ENCODE measurements around the gene TMCC1.
A peak's percentile ranks its signal among the peaks of the same experiment; 100 is the strongest.
"Not testable (repeated sequence)": the region's sequence is repeated elsewhere in the genome, so short reads cannot be mapped to it uniquely, and the experiment has no call there.

Gene TMCC1

GRCh38 chr3:129640985-129641384 is 252.5 kb downstream of the TMCC1 start:
- DNase-seq: not testable (repeated sequence)

DNA sequence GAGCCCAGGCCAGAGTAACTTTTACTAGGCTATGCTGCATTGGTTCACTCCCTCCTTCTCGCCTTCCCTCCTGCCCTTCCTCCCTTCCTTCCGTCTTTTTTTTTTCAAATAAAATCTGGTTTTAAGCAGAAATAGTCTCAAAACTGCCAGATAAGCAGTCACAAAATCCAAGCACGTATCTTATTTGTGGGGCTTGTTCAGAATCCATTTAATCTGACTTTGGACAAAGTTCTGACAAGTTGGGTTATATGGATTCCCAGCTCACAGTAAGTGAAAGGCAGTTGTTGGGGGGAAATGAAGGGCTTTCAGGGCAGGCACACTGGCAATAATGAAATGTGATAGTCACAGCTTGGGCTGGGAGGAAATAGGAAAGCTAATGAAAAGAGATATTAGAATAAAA is 255.0 kb downstream of the TMCC1 start:
- DNase-seq: no peak

DNA sequence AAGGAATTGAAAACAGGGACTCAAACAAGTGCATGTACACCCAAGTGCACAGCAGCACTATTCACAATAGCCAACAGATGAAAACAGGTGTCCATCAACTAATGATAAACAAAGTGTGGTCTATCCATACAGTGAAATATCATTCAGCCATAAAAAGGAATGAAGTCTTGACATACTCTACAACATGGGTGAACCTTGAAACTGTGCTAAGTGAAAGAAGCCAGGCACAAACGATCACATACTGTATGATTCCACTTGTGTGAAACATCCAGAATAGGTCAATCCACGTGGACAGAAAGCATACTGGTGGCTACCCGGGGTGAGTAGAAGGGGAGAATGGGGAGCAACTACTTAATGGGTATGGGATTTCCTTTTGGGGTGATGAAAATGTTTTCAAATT is 257.4 kb downstream of the TMCC1 start:
- DNase-seq: no peak

GRCh38 chr3:129635656-129636055 is 257.9 kb downstream of the TMCC1 start:
- no peak for DNase-seq

DNA sequence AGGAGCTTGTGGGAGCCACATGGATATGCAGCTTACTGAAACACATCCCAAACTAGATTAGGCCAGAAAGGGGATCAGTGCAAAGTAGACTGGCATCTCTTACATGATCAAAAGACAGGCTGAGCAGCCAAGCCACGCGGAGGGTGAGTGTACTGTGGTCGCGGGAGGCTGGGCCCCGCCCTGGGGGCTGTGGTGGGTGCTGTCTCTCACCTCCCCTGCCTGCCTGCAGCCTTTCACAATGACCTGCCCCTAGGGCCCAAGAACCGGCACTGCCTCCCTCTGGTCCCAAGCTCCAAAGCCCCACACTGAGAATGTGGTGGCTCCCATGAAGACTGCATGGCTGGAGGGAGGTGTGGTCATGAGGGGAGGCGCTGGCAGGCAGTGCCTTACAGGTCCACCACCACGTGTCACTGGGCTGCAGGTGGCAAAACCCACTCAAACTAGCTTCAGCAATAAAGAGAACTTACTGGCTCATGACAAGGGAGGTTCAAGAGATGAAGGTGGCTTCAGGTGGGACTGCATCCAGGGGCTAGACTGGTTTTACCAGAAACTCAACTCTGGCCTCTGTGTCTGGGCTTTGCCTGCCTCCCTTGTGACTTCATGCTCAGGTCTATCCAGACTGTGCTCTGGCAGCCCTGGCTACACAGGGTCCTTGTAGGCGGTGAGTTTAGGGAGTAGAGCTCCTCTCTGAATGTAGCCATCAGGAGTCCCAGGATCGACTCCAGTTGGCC is 259.6 kb downstream of the TMCC1 start:
- no peak for DNase-seq

- no peak for DNase-seq
Measured at GRCh38 chr3:129632977-129633376, 260.5 kb downstream of the TMCC1 start.

- DNase-seq: no peak
Measured at GRCh38 chr3:129632556-129632955, 261.0 kb downstream of the TMCC1 start.

GRCh38 chr3:129632056-129632455 is 261.5 kb downstream of the TMCC1 start:
- DNase-seq: no peak

- DNase-seq: no peak
Measured at GRCh38 chr3:129629011-129629410, 264.5 kb downstream of the TMCC1 start.

DNA sequence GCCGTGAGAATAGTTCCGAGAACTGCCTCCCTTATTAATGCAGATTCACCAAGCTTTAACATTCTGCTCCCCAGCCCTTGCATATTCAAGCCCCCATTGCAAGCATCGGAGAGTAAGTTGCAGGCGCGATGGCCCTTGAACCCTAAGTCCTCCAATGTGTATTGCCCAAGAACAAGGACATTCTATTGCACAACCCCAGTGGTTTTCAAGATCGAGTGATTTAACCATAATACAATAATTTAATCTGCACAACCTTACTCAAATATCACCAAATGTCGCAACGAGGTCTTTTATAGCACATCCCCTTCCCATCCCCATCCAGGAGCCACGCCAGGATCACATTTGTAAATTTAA is 265.4 kb downstream of the TMCC1 start:
- DNase-seq: no peak

- DNase-seq: peak; percentile 49
Measured at GRCh38 chr3:129627350-129628168, 266.0 kb downstream of the TMCC1 start.

- no peak for DNase-seq
Measured at GRCh38 chr3:129626744-129627349, 266.7 kb downstream of the TMCC1 start.

- no peak for DNase-seq
Measured at GRCh38 chr3:129625072-129625874, 268.2 kb downstream of the TMCC1 start.

- no peak for DNase-seq
Measured at GRCh38 chr3:129624347-129625071, 269.0 kb downstream of the TMCC1 start.

GRCh38 chr3:129623447-129624118 is 269.9 kb downstream of the TMCC1 start:
- no peak for DNase-seq

- no peak for DNase-seq
Measured at GRCh38 chr3:129622933-129623332, 270.6 kb downstream of the TMCC1 start.

DNA sequence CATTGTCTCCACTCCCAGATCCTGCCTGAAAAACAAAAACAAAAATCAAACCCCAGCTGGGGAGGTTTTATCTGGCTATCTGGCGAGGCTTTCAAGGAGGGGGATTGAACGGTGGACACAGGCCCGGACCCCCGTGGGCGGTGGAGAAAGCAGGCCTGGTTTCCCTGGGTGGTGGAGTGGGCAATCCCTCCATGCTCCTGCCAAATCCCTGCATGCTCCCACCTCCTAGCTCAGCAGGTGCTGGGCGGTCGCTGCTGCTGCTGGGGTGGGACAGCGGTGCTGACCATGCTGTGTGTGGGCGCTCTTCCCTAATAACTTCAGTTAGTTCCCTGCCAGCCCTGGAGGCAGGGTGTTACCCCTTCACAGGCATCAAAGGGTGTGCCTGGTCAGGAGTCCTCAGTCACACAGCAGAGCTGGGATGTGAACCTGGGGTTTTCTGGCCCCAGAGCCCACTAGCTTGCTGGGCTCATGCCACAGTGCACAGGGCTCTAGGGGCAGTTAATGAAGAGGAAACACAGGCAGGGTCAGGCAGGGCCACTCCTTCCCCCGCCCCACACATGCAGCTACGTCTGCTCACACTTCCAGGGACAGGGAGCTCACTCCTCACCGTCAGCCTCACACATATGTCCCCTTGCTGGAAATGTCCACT is 271.2 kb downstream of the TMCC1 start:
- DNase-seq: no peak

- DNase-seq: no peak
Measured at GRCh38 chr3:129621626-129622225, 271.8 kb downstream of the TMCC1 start.

GRCh38 chr3:129620828-129621559 is 272.5 kb downstream of the TMCC1 start:
- no peak for DNase-seq

GRCh38 chr3:129619726-129620162 is 273.8 kb downstream of the TMCC1 start:
- no peak for DNase-seq
